Loucy (cell line): ENCODE results near the gene SEMA5A.

Experiments used
- CTCF ChIP-seq: fragments of 200-600 bp; sonication (generic); conservative IDR thresholded peaks from 2 replicates; pipeline ENCODE4 v1.5.1; 2014; ENCODE audit warnings: mild to moderate bottlenecking, antibody characterized with exemption, low read length
- EZH2phosphoT487 ChIP-seq: fragments of 200-600 bp; IDR thresholded peaks from 2 replicates; pipeline ENCODE4 v1.6.1; 2018; ENCODE audit warnings: antibody characterized with exemption, mild to moderate bottlenecking, moderate library complexity, borderline replicate concordance

- TF ChIP-seq CTCF, result no peak
- TF ChIP-seq EZH2phosphoT487, result no peak
Measured at GRCh38 chr5:9441610-9442009, 104.3 kb downstream of the SEMA5A start.
